Glutamatergic neuron (in vitro differentiated cells): ENCODE measurements around the gene PPIF. TPM values are rescaled to one million over a fixed set of nuclear protein-coding genes. Genes with fewer than 3 reads are reported as not detected.

Source experiments
- DNase-seq: peaks from one replicate; pipeline ENCODE4 v3.0.0; 2022
- H3K27ac Mint-ChIP-seq: one replicate; pipeline ENCODE4 v1.8.0; 2020; ENCODE audit warnings: mild to moderate bottlenecking, mixed read lengths, inconsistent platforms; ENCODE audit not compliant: unreplicated experiment
- H3K27me3 Mint-ChIP-seq: one replicate; pipeline ENCODE4 v1.8.0; 2020; ENCODE audit warnings: mild to moderate bottlenecking, moderate library complexity, mixed read lengths, inconsistent platforms; ENCODE audit not compliant: unreplicated experiment
- H3K36me3 Mint-ChIP-seq: one replicate; pipeline ENCODE4 v1.8.0; 2020; ENCODE audit warnings: mild to moderate bottlenecking, mixed read lengths, inconsistent platforms; ENCODE audit not compliant: unreplicated experiment
- H3K4me1 Mint-ChIP-seq: one replicate; pipeline ENCODE4 v1.8.0; 2020; ENCODE audit warnings: mild to moderate bottlenecking, low read depth, mixed read lengths, inconsistent platforms; ENCODE audit not compliant: unreplicated experiment
- H3K4me3 Mint-ChIP-seq: one replicate; pipeline ENCODE4 v1.8.0; 2020; ENCODE audit warnings: mild to moderate bottlenecking, mixed read lengths, inconsistent platforms; ENCODE audit not compliant: unreplicated experiment
- H3K9me3 Mint-ChIP-seq: one replicate; pipeline ENCODE4 v1.8.0; 2020; ENCODE audit warnings: mild to moderate bottlenecking, moderate library complexity, mixed read lengths, inconsistent platforms; ENCODE audit not compliant: unreplicated experiment
- total RNA-seq: library from RNA; stranded (reverse); fragmentation: NEBNext Ultra II Directional; extraction: Animal tissue kit (Norgen Biotek cat#: 25700); gene quantifications from one replicate; pipeline ENCODE4 v1.2.1, GENCODE V29; 2021; ENCODE audit not compliant: unreplicated experiment
- TF ChIP-seq, protein P1 (sequence below): fragments of 200-600 bp; sonication (generic); IDR thresholded peaks from one replicate; pipeline ENCODE4 v1.5.0; 2021; ENCODE audit not compliant: partially characterized antibody, unreplicated experiment

Gene PPIF
- total RNA-seq, 1 donor from 2014 or later = 24.2 TPM

DNA sequence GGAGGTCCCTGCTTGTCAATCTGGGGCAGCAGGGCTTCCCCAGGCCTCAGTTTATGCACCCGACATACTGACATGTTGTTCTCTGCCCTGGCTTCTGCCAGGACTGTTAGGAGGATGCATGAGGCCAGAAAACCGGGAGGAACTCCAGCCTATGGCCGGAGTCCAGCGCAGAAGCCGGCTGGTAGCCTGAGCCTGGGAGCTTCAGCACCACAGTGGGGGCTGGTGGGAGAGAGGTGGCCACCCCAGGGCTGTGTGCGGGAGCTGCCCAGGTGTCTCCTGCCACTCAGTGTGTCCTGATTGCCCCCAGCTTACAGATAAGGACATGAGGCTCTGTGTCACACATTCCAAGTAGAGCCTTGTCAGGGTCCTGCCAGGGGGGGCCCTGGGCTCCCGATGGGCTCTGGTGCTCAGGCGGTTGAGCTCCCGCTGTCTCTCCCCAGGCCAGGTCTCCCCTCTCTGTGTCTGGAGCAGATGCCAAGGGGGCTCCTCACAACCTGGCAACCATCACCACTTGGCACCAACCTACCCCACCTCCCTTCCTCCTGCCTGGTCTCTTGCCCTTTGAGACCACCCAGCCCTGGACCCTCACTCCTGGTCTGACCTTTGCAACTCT lies 32.3 kb downstream of the PPIF start:
- Mint-ChIP-seq H3K4me1 (peaks cover 5% of the 10 kb centered on the region), H3K27me3 (peaks cover 1% of the 10 kb centered on the region), H3K9me3 (no peaks in the 10 kb centered on the region), H3K4me3 (no peak overlapping the region), H3K27ac (no peak overlapping the region), H3K36me3 (no peaks in the 10 kb centered on the region)
- TF ChIP-seq, protein P1, sequence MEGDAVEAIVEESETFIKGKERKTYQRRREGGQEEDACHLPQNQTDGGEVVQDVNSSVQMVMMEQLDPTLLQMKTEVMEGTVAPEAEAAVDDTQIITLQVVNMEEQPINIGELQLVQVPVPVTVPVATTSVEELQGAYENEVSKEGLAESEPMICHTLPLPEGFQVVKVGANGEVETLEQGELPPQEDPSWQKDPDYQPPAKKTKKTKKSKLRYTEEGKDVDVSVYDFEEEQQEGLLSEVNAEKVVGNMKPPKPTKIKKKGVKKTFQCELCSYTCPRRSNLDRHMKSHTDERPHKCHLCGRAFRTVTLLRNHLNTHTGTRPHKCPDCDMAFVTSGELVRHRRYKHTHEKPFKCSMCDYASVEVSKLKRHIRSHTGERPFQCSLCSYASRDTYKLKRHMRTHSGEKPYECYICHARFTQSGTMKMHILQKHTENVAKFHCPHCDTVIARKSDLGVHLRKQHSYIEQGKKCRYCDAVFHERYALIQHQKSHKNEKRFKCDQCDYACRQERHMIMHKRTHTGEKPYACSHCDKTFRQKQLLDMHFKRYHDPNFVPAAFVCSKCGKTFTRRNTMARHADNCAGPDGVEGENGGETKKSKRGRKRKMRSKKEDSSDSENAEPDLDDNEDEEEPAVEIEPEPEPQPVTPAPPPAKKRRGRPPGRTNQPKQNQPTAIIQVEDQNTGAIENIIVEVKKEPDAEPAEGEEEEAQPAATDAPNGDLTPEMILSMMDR = no peak
- no peak for DNase-seq

DNA sequence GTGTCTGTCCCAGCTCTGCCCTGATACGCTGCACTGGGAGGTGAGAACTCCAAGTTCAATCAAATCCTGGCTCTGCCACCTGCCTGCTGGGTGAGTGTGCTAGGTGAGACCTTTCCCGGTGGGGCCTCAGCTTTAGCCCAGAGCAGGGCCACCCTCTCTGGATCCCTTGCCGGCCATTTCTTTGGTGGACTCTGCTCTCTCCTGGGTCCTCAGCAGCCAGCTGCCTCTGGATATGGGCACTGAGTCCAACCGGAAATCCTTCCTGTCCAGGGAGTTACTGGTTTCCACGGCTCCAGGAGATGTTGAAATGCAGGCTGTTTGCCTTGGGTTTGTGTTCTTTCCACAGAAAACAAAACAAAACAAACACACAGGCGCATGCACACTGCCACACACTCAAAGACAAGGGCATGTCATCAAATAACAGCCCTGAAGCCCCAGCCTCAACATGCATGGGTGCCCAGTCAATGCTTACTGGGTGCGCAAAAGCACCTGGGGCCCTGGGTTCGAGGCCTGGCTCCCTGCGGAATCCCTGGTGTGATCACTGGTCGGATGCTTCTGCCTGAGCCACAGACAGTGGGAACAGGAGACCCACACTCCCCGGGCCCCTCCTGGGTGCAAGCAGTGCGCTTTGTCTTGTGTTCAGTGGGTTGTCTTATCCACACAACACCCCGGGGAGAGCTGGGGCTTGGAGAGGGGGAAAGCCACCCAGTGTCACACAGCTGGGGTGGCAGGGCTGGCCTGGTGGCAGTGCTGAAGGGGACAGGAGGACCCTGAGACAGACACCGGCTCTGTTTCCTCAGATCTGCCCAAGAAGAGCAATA lies 33.1 kb downstream of the PPIF start:
- TF ChIP-seq, protein P1 = no peak
- Mint-ChIP-seq H3K27me3 (peaks cover 2% of the 10 kb centered on the region), H3K4me3 (no peak overlapping the region), H3K27ac (no peak overlapping the region), H3K9me3 (no peaks in the 10 kb centered on the region), H3K36me3 (no peaks in the 10 kb centered on the region), H3K4me1 (peaks cover 5% of the 10 kb centered on the region)
- no peak for DNase-seq

DNA sequence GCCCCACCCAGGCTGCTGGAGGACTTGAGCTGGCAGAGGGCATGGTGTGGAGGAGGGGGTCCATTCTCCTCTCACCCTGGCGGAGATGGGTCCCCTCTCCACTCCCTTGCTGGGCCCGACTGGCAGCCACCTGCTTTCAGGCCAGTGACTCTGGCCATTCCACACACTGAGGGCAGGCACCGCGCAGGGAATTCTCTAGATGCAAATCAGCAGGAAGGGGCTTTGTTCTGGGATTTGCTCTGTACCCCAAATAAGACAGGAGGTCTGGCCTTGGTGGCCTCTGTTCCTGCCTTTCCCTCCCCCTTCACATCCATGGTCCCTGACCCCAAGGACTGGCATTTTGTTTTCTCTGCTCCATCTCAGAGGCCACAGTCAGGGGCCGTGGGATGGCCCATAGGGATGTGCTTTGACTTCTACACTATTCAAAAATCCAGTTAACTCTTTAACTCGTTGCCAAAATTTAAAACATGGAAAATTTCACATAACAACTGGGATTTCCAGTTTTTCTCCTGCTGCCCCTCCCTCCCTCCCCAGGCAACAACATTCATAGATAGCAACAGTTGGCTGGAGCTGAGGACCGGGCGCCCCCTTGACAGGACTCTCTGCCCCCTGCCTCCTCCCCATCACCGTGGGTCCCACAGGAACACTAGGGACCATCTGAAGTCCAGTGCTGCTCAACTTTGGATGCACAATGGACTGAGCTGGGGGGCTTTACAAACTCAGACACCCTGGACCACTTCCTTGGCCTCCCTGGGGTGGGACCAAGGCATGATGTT lies 33.9 kb downstream of the PPIF start:
- Mint-ChIP-seq H3K27me3 (peaks cover 2% of the 10 kb centered on the region), H3K9me3 (no peaks in the 10 kb centered on the region), H3K4me1 (peaks cover 5% of the 10 kb centered on the region), H3K4me3 (no peak overlapping the region), H3K27ac (no peak overlapping the region), H3K36me3 (no peaks in the 10 kb centered on the region)
- TF ChIP-seq, protein P1 = no peak
- DNase-seq = no peak

DNA sequence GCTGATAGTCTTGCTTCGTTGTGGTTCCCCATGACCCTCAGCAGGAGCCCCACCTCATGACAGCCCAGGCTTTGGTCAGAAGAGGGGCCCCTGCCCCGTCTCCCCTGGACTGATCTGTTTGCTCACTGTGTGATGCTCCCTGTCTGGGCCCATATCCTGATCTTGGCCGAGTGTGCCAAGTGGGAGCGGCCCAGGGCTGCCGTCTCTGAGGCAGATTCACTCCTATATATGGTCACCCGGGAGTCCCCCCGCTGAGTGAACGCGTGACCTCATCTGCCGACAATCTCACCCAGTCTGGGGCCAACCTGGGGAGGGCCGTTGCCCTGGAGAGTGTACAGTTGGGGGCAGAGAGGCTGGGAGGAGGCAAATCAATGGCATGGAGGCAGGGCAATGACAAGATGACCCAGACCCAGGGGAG lies 34.5 kb downstream of the PPIF start:
- peaks cover 2% of the 10 kb centered on the region for H3K27me3 Mint-ChIP-seq
- no peak overlapping the region for H3K27ac Mint-ChIP-seq
- DNase-seq = no peak
- no peaks in the 10 kb centered on the region for H3K36me3 Mint-ChIP-seq
- TF ChIP-seq, protein P1 = no peak
- no peak overlapping the region for H3K4me3 Mint-ChIP-seq
- H3K4me1 Mint-ChIP-seq = peaks cover 5% of the 10 kb centered on the region
- H3K9me3 Mint-ChIP-seq = no peaks in the 10 kb centered on the region
